Ovary (tissue), 9 donors: ENCODE results near the gene UBQLN4. TPM values are rescaled to one million over a fixed set of nuclear protein-coding genes. Genes with fewer than 3 reads are reported as not detected.

Source experiments
- DNase-seq, 5 donors: peaks; one replicate each; pipeline ENCODE4 v3.0.0-alpha.2; 2019 to 2020
- H3K27ac ChIP-seq, 2 donors: fragments of 200-600 bp; one replicate each; pipeline versions ENCODE4 v1.5.1 to v1.8.0; 2019 to 2022
- H3K27me3 ChIP-seq: fragments of 200-600 bp; one replicate; pipeline ENCODE4 v1.8.0; 2022
- H3K36me3 ChIP-seq: fragments of 200-600 bp; sonication (generic); one replicate; pipeline ENCODE4 v1.5.1; 2019
- H3K4me1 ChIP-seq: one replicate; pipeline ENCODE4 v1.8.1; 2013; ENCODE audit warnings: mild to moderate bottlenecking, moderate library complexity; ENCODE audit not compliant: insufficient read depth
- H3K4me3 ChIP-seq: fragments of 200-600 bp; sonication (generic); one replicate; pipeline ENCODE4 v1.5.1; 2017
- H3K9me3 ChIP-seq, 2 donors: fragments of 200-600 bp in 1 of 2; sonication (generic) in 1 of 2; one replicate each; pipeline versions ENCODE4 v1.5.1 to v1.8.1; 2013 to 2019; ENCODE audit warnings: mild to moderate bottlenecking in 1 of 2, moderate library complexity in 1 of 2
- EP300 ChIP-seq: sonication (generic); formaldehyde crosslinking; IDR thresholded peaks from one replicate; pipeline ENCODE4 v1.6.1; 2017; ENCODE audit warnings: antibody characterized with exemption
- POLR2A ChIP-seq: fragments of 450-650 bp; IDR thresholded peaks from one replicate; pipeline ENCODE4 v1.6.1; 2017; ENCODE audit warnings: antibody characterized with exemption, mild to moderate bottlenecking, moderate library complexity
- WGBS, 3 donors: extraction: QIAGEN DNeasy Blood & Tissue Kit in 1 of 3; methylation state at CpG; one replicate each; pipeline versions ENCODE4 v1.1.5 to v1.1.7; 2013 to 2017; 5-methylcytosine and 5-hydroxymethylcytosine counted together
- intact Hi-C, 4 donors: fragments of 100-400 bp; cut with DNase I; formaldehyde crosslinking; loops; one replicate each; pipeline versions ENCODE4 v1.11.0 to v1.15.1; 2022 to 2023
- polyA plus RNA-seq, 2 donors: library from polyadenylated mRNA; stranded (reverse); fragments of 200-250 nt in 1 of 2; fragments of 350-450 nt in 1 of 2; fragmentation: Illumina TruSeq in 1 of 2; extraction: RNeasy Lipid Tissue Mini Kit (QIAGEN cat#74804) in 1 of 2; gene quantifications; one replicate each; pipeline ENCODE4 v1.2.3, GENCODE V29; 2013 to 2014
- total RNA-seq, 7 donors: library from RNA; depleted of rRNA in 2 of 7; stranded (reverse); fragments of >200 nt in 2 of 7; fragmentation: NEBNext Ultra II Directional in 3 of 7; extraction: Animal tissue kit (Norgen Biotek cat#: 25700) in 3 of 7; gene quantifications; one replicate each; pipeline versions ENCODE4 v1.1.0 to v1.2.4, GENCODE V29; 2016 to 2023
- TF ChIP-seq, protein P1 (sequence below), 3 donors: fragments of 450-650 bp in 2 of 3; fragments of 200-600 bp in 1 of 3; IDR thresholded peaks; one replicate each; pipeline versions ENCODE4 v1.5.1 to v1.8.0; 2016 to 2022; ENCODE audit warnings: antibody characterized with exemption in 3 of 3, mild to moderate bottlenecking in 1 of 3
- donor health status: DM: no; HTN: no; CAD: no; lungs with moderate emphysema.
- donor health status: DM: no; HTN: no; CAD: no.
- donor health status: Bipolar disorder and iron deficiency.
- donor health status: DM: yes; HTN: yes; CAD: no.
- donor health status: DM: no; HTN: no; CAD: no.
- donor health status: DM: yes; HTN: yes; CAD: no.

Gene UBQLN4
- total and polyA plus RNA-seq, 9 donors = 14.2 to 38.0 (median 26.6) TPM

DNA sequence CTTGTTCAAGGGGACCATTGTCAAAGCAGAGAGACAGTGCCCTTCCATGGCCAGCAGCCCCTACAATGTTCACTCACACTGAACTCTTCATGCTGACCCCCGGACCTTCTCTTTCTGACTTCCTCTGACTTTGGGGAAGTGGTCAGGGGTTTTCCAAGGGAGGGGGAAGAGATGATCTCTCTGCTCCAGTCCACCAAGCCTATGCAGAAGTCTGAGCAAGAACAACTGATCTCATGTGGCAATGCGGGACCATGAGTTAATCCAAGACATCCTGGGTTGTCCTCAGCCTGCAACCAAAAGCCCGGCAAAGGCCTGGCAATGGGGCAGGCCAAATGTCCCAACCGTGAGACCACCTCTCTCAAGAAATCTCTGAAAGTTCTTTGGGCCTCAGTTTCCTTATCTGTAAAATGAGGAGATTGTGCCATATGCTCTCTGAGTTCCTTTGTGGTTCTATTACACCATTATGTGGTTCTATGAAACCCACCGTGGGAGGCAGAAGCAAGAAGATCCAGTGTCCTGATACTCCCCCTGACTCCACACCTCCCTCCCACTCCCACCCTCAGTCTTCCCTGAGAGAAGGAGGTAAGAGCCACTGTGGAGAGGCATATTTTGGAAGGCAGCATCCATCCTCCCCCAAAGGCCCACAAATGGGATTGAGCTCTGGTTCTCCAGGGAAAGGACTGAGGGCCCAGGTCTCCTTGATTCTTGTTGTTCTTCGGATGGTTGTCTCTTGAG, 63.4 kb downstream of the UBQLN4 start:
- intact Hi-C loops = loop anchor here in 1 of 4 donors (5.0 kb wide), 1 partner anchor 48 kb away; the partner anchor contains the start of gene RXFP4
- Histone ChIP-seq H3K4me3 (no peak overlapping the region), H3K4me1 (no peaks in the 10 kb centered on the region), H3K27me3 (no peaks in the 10 kb centered on the region), H3K36me3 (no peaks in the 10 kb centered on the region), H3K9me3 (no peaks in the 10 kb centered on the region), H3K27ac (no peak overlapping the region)
- WGBS, 3 donors = 83 to 90% (median 87%) methylated on average over 6 of the region's 6 CpGs
- TF ChIP-seq, protein P1, sequence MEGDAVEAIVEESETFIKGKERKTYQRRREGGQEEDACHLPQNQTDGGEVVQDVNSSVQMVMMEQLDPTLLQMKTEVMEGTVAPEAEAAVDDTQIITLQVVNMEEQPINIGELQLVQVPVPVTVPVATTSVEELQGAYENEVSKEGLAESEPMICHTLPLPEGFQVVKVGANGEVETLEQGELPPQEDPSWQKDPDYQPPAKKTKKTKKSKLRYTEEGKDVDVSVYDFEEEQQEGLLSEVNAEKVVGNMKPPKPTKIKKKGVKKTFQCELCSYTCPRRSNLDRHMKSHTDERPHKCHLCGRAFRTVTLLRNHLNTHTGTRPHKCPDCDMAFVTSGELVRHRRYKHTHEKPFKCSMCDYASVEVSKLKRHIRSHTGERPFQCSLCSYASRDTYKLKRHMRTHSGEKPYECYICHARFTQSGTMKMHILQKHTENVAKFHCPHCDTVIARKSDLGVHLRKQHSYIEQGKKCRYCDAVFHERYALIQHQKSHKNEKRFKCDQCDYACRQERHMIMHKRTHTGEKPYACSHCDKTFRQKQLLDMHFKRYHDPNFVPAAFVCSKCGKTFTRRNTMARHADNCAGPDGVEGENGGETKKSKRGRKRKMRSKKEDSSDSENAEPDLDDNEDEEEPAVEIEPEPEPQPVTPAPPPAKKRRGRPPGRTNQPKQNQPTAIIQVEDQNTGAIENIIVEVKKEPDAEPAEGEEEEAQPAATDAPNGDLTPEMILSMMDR (IDR thresholded peaks at IDR 0.05) = no peak
- TF ChIP-seq POLR2A = no peak
- TF ChIP-seq EP300 = no peak
- no peak for DNase-seq

DNA sequence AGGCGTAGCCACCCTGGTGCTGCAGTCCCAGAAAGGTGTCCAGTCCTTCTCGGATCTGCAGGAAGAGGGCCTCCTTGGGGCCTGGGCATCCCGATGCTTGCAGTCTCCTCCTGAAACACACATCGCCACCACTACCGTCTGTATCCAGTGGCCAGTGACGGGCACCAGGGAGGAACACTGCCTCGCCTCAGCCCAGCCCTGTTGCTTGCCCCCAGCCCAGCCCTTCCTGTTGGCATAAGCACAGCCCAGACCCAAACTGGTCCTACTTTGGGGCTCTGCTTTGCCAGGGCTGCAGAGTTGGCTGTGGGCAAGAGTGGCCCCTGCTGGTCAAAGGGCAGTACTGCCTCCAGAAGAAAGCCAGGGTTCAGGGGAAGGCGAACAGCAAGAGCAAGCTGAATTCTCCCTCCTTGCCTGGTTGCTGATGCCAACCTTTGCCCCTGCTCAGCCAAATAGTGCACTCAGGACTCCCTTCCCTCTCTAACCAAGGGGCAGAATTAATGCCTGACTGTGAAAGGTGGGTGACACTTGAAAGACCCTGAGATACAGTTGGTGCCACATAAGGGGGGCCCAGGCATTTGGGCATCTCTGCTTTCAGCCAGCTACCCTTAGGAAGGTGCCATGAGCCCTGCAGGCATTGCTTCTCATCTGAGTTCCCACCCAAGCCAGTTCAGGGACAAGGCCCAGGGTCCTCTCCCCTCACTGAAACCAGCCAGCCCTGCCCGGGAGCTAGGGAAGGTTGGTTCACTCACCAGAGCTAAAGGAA, 64.2 kb downstream of the UBQLN4 start:
- TF ChIP-seq, protein P1 (IDR thresholded peaks at IDR 0.05) = peak; percentile 87 to 98 (median 97)
- TF ChIP-seq POLR2A = no peak
- Histone ChIP-seq H3K9me3 (no peaks in the 10 kb centered on the region), H3K27me3 (no peaks in the 10 kb centered on the region), H3K4me1 (no peaks in the 10 kb centered on the region), H3K36me3 (no peaks in the 10 kb centered on the region), H3K27ac (no peak overlapping the region), H3K4me3 (peak overlapping the region; percentile 18)
- 15 to 22% (median 20%) methylated on average over 9 of the region's 9 CpGs for WGBS, 3 donors
- DNase-seq = peak; percentile 70 to 82 (median 77)
- intact Hi-C loops = loop anchor here in 3 of 4 donors (2.0 to 5.0 kb wide), 3 partner anchors 47 to 53 kb away; partner anchors contain the start of gene RXFP4 (in 1 of the 3)

Other genes with a start within 250 kb of the UBQLN4 start
- gene GON4L, start 196.6 kb downstream of the UBQLN4 start, total RNA-seq = 10 to 100 TPM; 20.6 to 57.5 (median 42.5) TPM
- 10 to 100 TPM; 16.0 to 29.4 TPM for gene GON4L, start 196.6 kb downstream of the UBQLN4 start, polyA plus RNA-seq
- 10 to 100 TPM; 10.1 to 27.9 (median 19.7) TPM for gene SYT11, start 194.2 kb downstream of the UBQLN4 start, total RNA-seq
- 10 to 100 TPM; 12.5 to 48.9 TPM for gene SYT11, start 194.2 kb downstream of the UBQLN4 start, polyA plus RNA-seq
- gene RIT1, start 142.4 kb downstream of the UBQLN4 start, total RNA-seq = 10 to 100 TPM; 10.9 to 26.9 (median 23.0) TPM
- 10 to 100 TPM in 1 of 2 donors, 1 to 10 TPM in 1; 8.6 to 20.2 TPM for gene RIT1, start 142.4 kb downstream of the UBQLN4 start, polyA plus RNA-seq
- 10 to 100 TPM; 38.1 to 61.1 (median 46.4) TPM for gene KHDC4, start 119.4 kb downstream of the UBQLN4 start, total RNA-seq
- 10 to 100 TPM; 35.4 to 47.1 TPM for gene KHDC4, start 119.4 kb downstream of the UBQLN4 start, polyA plus RNA-seq
- gene RXFP4, start 112.2 kb downstream of the UBQLN4 start, total RNA-seq = not detected
- not detected for gene RXFP4, start 112.2 kb downstream of the UBQLN4 start, polyA plus RNA-seq
- gene ARHGEF2, start 75.3 kb downstream of the UBQLN4 start, total RNA-seq = 100 to 1,000 TPM in 1 of 7 donors, 10 to 100 TPM in 6; 41.0 to 221 (median 63.3) TPM
- gene ARHGEF2, start 75.3 kb downstream of the UBQLN4 start, polyA plus RNA-seq = 100 to 1,000 TPM in 1 of 2 donors, 10 to 100 TPM in 1; 36.3 to 108 TPM
- 100 to 1,000 TPM; 261 to 496 (median 272) TPM for gene SSR2, start 32.8 kb downstream of the UBQLN4 start, total RNA-seq
- 100 to 1,000 TPM; 465 to 601 TPM for gene SSR2, start 32.8 kb downstream of the UBQLN4 start, polyA plus RNA-seq
- gene LAMTOR2, start 984 bp upstream of the UBQLN4 start, total RNA-seq = 10 to 100 TPM; 20.1 to 66.1 (median 24.9) TPM
- gene LAMTOR2, start 984 bp upstream of the UBQLN4 start, polyA plus RNA-seq = 10 to 100 TPM; 20.1 to 41.2 TPM
- 10 to 100 TPM in 1 of 7 donors, 1 to 10 TPM in 4, under 1 TPM in 2; 0.45 to 38.6 (median 3.5) TPM for gene RAB25, start 7.4 kb upstream of the UBQLN4 start, total RNA-seq
- gene RAB25, start 7.4 kb upstream of the UBQLN4 start, polyA plus RNA-seq = under 1 TPM in 1 of 2 donors, not detected in 1; 0.28 TPM
- 10 to 100 TPM in 4 of 7 donors, 1 to 10 TPM in 3; 3.5 to 12.4 (median 10.2) TPM for gene MEX3A, start 28.7 kb upstream of the UBQLN4 start, total RNA-seq
- 1 to 10 TPM; 5.6 to 6.6 TPM for gene MEX3A, start 28.7 kb upstream of the UBQLN4 start, polyA plus RNA-seq
- 100 to 1,000 TPM; 197 to 609 (median 377) TPM for gene LMNA, start 60.9 kb upstream of the UBQLN4 start, total RNA-seq
- 100 to 1,000 TPM in 1 of 2 donors, 10 to 100 TPM in 1; 50.1 to 157 TPM for gene LMNA, start 60.9 kb upstream of the UBQLN4 start, polyA plus RNA-seq
- 1 to 10 TPM; 2.7 to 9.0 (median 5.5) TPM for gene SEMA4A, start 99.8 kb upstream of the UBQLN4 start, total RNA-seq
- 1 to 10 TPM; 2.1 to 2.8 TPM for gene SEMA4A, start 99.8 kb upstream of the UBQLN4 start, polyA plus RNA-seq
- gene SLC25A44, start 140.3 kb upstream of the UBQLN4 start, total RNA-seq = 10 to 100 TPM in 6 of 7 donors, 1 to 10 TPM in 1; 6.8 to 20.9 (median 16.8) TPM
- 10 to 100 TPM in 1 of 2 donors, 1 to 10 TPM in 1; 7.3 to 21.0 TPM for gene SLC25A44, start 140.3 kb upstream of the UBQLN4 start, polyA plus RNA-seq
- 10 to 100 TPM; 36.6 to 84.2 (median 53.0) TPM for gene PMF1, start 159.2 kb upstream of the UBQLN4 start, total RNA-seq
- 10 to 100 TPM; 35.0 to 70.6 TPM for gene PMF1, start 159.2 kb upstream of the UBQLN4 start, polyA plus RNA-seq
- gene BGLAP, start 188.4 kb upstream of the UBQLN4 start, total RNA-seq = 1 to 10 TPM; 1.4 to 4.6 (median 2.0) TPM
- gene BGLAP, start 188.4 kb upstream of the UBQLN4 start, polyA plus RNA-seq = 1 to 10 TPM in 1 of 2 donors, not detected in 1; 1.4 TPM
- 1 to 10 TPM in 4 of 7 donors, under 1 TPM in 3; 0.25 to 1.8 (median 1.3) TPM for gene PAQR6, start 194.3 kb upstream of the UBQLN4 start, total RNA-seq
- gene PAQR6, start 194.3 kb upstream of the UBQLN4 start, polyA plus RNA-seq = under 1 TPM; 0.67 to 0.72 TPM
- 10 to 100 TPM; 31.5 to 54.6 (median 44.6) TPM for gene SMG5, start 229.0 kb upstream of the UBQLN4 start, total RNA-seq
- gene SMG5, start 229.0 kb upstream of the UBQLN4 start, polyA plus RNA-seq = 10 to 100 TPM; 30.1 to 31.1 TPM
- 1 to 10 TPM in 6 of 7 donors, under 1 TPM in 1; 0.80 to 3.3 (median 2.2) TPM for gene TMEM79, start 230.5 kb upstream of the UBQLN4 start, total RNA-seq
- 1 to 10 TPM; 1.2 to 2.1 TPM for gene TMEM79, start 230.5 kb upstream of the UBQLN4 start, polyA plus RNA-seq
- gene GLMP, start 241.9 kb upstream of the UBQLN4 start, total RNA-seq = 10 to 100 TPM; 20.2 to 47.9 (median 32.3) TPM
- 10 to 100 TPM; 33.0 to 42.0 TPM for gene GLMP, start 241.9 kb upstream of the UBQLN4 start, polyA plus RNA-seq
- under 1 TPM in 4 of 7 donors, not detected in 3; 0.33 to 0.56 (median 0.40) TPM for gene VHLL, start 245.5 kb upstream of the UBQLN4 start, total RNA-seq
- gene VHLL, start 245.5 kb upstream of the UBQLN4 start, polyA plus RNA-seq = not detected